Lower lobe of right lung (tissue), 2 donors: ENCODE data around the gene ABLIM1. TPM values are rescaled to one million over a fixed set of nuclear protein-coding genes. Genes with fewer than 3 reads are reported as not detected.

Experiments
- ATAC-seq, 2 donors: fragments of 200-7000 bp; cut with Tn5 transposase; one replicate each; pipeline ENCODE4 v1.9.1; 2020 to 2022; ENCODE audit warnings: mild to moderate bottlenecking in 2 of 2, moderate library complexity in 2 of 2
- DNase-seq: peaks from one replicate; pipeline ENCODE4 v3.0.0-alpha.2; 2020
- H3K27ac ChIP-seq: fragments of 200-600 bp; one replicate; pipeline ENCODE4 v1.8.0; 2022
- H3K27me3 ChIP-seq: fragments of 200-600 bp; one replicate; pipeline ENCODE4 v1.8.0; 2022; ENCODE audit warnings: low read depth
- H3K36me3 ChIP-seq: fragments of 200-600 bp; one replicate; pipeline ENCODE4 v1.8.0; 2022; ENCODE audit warnings: mild to moderate bottlenecking
- H3K4me1 ChIP-seq: fragments of 200-600 bp; one replicate; pipeline ENCODE4 v1.8.0; 2022
- H3K4me3 ChIP-seq: fragments of 200-600 bp; one replicate; pipeline ENCODE4 v1.8.0; 2022; ENCODE audit warnings: mild to moderate bottlenecking
- H3K9me3 ChIP-seq: fragments of 200-600 bp; one replicate; pipeline ENCODE4 v1.8.0; 2022
- intact Hi-C: fragments of 100-400 bp; cut with DNase I; formaldehyde crosslinking; loops from one replicate; pipeline ENCODE4 v1.11.0; 2022
- total RNA-seq: library from RNA; stranded (reverse); fragmentation: NEBNext Ultra II Directional; extraction: Animal tissue kit (Norgen Biotek cat#: 25700); gene quantifications from one replicate; pipeline ENCODE4 v1.2.1, GENCODE V29; 2021
- TF ChIP-seq, protein P1 (sequence below): fragments of 200-600 bp; IDR thresholded peaks from one replicate; pipeline ENCODE4 v1.8.0; 2022; ENCODE audit warnings: antibody characterized with exemption, mild to moderate bottlenecking
- donor health status: DM: no; HTN: yes; CAD: no; lungs with severe emphysema.

ABLIM1 gene
- total RNA-seq, 1 donor from 2014 or later, result 106 TPM

DNA sequence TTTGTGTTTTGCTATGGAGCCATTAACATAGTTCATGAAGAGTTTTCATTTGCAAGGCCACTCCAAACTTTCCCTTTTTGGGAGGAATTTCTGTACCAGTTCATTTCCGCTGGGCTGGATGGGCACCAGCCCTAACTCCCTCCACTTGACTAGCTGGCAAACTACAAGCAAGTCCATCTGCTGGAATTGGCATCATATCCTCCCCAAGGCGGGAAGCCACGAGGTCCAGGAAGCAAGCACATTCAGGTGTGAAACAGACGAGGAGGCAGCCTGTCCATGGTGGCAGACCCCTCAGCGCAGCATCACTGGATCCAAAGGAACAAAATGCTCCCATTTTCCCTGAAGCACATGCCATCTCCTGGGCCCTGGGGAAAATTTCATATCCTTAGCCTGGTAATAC is 125.8 kb downstream of the ABLIM1 start:
- no peak overlapping the region for H3K27ac ChIP-seq
- H3K4me1 ChIP-seq, result peaks cover 4% of the 10 kb centered on the region
- peaks cover 11% of the 10 kb centered on the region for H3K36me3 ChIP-seq
- H3K4me3 ChIP-seq, result no peak overlapping the region
- H3K9me3 ChIP-seq, result no peaks in the 10 kb centered on the region
- intact Hi-C loops, result no loop called here
- no peak for ATAC-seq
- TF ChIP-seq, protein P1, sequence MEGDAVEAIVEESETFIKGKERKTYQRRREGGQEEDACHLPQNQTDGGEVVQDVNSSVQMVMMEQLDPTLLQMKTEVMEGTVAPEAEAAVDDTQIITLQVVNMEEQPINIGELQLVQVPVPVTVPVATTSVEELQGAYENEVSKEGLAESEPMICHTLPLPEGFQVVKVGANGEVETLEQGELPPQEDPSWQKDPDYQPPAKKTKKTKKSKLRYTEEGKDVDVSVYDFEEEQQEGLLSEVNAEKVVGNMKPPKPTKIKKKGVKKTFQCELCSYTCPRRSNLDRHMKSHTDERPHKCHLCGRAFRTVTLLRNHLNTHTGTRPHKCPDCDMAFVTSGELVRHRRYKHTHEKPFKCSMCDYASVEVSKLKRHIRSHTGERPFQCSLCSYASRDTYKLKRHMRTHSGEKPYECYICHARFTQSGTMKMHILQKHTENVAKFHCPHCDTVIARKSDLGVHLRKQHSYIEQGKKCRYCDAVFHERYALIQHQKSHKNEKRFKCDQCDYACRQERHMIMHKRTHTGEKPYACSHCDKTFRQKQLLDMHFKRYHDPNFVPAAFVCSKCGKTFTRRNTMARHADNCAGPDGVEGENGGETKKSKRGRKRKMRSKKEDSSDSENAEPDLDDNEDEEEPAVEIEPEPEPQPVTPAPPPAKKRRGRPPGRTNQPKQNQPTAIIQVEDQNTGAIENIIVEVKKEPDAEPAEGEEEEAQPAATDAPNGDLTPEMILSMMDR, result no peak
- H3K27me3 ChIP-seq, result no peaks in the 10 kb centered on the region
- DNase-seq, result no peak

DNA sequence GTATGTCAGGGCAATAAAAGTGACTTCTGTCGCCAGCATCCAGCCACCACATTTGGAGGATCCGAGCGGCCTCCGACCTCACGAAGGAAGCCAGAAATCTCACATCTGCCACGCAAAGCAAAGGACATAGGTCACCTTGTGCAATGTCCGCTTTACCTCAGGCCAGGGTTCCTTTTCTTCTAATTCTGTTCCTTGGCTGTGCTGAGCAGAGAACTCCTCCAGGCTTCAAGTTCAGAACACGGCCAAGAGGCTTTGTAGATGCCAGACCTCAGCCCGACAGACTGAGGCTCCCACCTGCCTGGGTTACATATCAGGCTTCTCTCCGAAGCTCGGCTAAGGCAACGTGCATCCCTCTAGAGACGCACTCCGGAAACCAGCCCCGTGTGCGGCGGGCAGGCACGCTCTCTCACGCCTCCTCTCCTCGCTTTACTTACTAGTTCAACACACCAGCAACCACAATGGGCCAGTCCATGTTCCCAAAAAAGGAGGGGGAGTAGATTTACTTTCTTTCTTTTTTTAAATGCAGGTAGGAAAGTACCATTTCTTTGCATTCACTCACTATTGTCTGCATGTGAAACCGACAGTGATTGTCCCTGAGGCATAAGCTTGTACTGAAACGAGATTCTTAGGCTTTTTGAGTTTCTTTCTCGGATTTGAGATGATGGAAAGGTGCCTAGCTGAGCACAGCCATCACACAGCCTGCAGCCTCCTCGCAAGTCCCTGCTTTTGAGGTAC is 131.4 kb downstream of the ABLIM1 start:
- ATAC-seq (peak; percentile 94 to 95), DNase-seq (peak; percentile 77)
- H3K27ac ChIP-seq, result peak overlapping the region; percentile 74
- peak overlapping the region; percentile 49 for H3K4me3 ChIP-seq
- no peaks in the 10 kb centered on the region for H3K9me3 ChIP-seq
- peaks cover 44% of the 10 kb centered on the region for H3K4me1 ChIP-seq
- no peaks in the 10 kb centered on the region for H3K27me3 ChIP-seq
- TF ChIP-seq, protein P1, result no peak
- H3K36me3 ChIP-seq, result no peaks in the 10 kb centered on the region
- intact Hi-C loops, result loop anchor here (10.0 kb wide), 1 partner anchor 52 kb away; no protein-coding TSS in a partner anchor

DNA sequence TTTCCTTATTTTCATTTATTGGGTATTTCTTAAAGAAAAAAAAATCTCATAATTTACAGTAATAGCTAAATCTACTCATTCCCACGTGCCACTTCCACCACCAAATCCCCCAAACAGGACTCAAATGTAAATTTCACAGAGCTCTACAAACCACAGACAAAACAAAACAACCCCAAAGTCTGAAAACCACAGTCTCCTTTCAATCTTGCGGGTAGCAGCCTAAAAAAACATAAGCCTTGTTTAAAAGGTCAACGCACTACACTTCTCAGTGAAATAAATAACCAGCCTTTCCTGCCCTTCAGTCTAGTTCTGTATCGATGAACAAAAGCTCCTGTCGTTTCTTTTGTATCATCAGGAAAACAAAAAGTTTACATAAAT is 132.0 kb downstream of the ABLIM1 start:
- Histone ChIP-seq H3K27ac (peak overlapping the region; percentile 74), H3K36me3 (no peaks in the 10 kb centered on the region), H3K27me3 (no peaks in the 10 kb centered on the region), H3K4me1 (peaks cover 48% of the 10 kb centered on the region), H3K4me3 (peak overlapping the region; percentile 49), H3K9me3 (no peaks in the 10 kb centered on the region)
- intact Hi-C loops, result loop anchor here (10.0 kb wide), 1 partner anchor 51 kb away; no protein-coding TSS in a partner anchor
- TF ChIP-seq, protein P1, result no peak
- no peak for DNase-seq
- peak in 1 of 2 donors; percentile 4 for ATAC-seq

DNA sequence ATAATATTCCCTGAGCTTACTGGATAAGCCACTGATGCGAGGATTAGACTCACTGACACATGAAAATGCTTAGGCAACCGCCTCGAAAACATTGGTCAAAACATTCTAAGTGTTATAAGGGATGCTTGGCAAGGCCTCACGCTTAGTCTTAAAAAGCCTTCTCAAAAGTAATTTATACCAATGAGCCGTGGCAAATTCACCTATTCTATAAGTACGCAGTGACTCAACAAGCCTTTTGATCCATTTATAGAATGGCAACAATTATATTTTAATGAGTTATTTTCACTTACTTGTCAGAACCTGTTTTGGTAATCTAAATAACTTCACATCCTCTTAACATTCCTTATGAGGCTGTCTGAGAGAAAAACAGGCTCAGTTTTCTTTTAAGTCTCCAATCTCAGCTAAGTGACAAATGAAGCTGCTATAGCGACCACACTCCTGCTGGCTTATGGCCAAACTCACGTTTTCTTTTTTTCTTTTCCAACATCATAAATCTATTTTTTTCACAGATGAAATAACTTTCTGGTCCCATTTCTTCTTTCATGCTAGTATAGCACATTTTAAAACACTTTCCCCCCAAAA is 132.6 kb downstream of the ABLIM1 start:
- Histone ChIP-seq H3K4me3 (peak overlapping the region; percentile 49), H3K27me3 (no peaks in the 10 kb centered on the region), H3K36me3 (no peaks in the 10 kb centered on the region), H3K9me3 (no peaks in the 10 kb centered on the region), H3K27ac (peak overlapping the region; percentile 74), H3K4me1 (peaks cover 54% of the 10 kb centered on the region)
- intact Hi-C loops, result loop anchor here (10.0 kb wide), 1 partner anchor 51 kb away; no protein-coding TSS in a partner anchor
- TF ChIP-seq, protein P1, result no peak
- peak; percentile 60 to 61 for ATAC-seq
- no peak for DNase-seq

DNA sequence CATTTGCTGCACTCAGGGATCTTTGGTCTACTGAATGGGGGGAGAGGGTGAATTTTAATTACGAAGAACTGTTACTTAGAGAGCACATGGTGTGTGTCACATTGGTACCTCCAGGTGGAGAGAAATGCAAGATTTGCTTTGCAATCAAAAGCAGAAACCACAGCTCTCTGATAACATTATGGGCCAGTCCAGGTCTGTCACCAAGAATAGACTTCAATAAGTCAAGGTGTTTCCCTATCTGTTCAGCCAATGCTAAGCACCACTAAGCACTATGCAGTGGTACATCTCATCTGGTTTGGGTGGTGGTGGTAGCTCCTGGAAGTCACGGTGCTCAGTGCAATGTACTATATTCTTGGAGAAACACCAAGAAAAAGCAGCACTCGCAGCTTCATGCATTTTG is 134.2 kb downstream of the ABLIM1 start:
- no peaks in the 10 kb centered on the region for H3K36me3 ChIP-seq
- H3K27ac ChIP-seq, result no peak overlapping the region
- intact Hi-C loops, result loop anchor here (10.0 kb wide), 1 partner anchor 49 kb away; no protein-coding TSS in a partner anchor
- H3K27me3 ChIP-seq, result no peaks in the 10 kb centered on the region
- DNase-seq (no peak), ATAC-seq (no peak)
- TF ChIP-seq, protein P1, result no peak
- H3K9me3 ChIP-seq, result no peaks in the 10 kb centered on the region
- peaks cover 70% of the 10 kb centered on the region for H3K4me1 ChIP-seq
- H3K4me3 ChIP-seq, result no peak overlapping the region
